Activated T-helper 1 cell treated with anti-CD3 and anti-CD28 coated beads, Interleukin-12 subunit alpha, Interleukin-12 subunit beta, Interleukin-2, Interleukin-4 antibody, amounts not matched to agents 30 ng/mL and 10 ng/mL and 1 ng/mL, durations not matched to agents 14 hours and 24 hours and 36 hours (primary cell): Measurements from ENCODE around the gene ORC4. TPM values are rescaled to one million over a fixed set of nuclear protein-coding genes. Genes with fewer than 3 reads are reported as not detected.

Experiments
- DNase-seq: peaks from one replicate; pipeline ENCODE4 v3.0.0; 2021; ENCODE audit warnings: low spot score
- H3K27ac Mint-ChIP-seq: one replicate; pipeline ENCODE4 v1.8.0; 2021; ENCODE audit warnings: mild to moderate bottlenecking, mixed read lengths
- H3K27me3 Mint-ChIP-seq: one replicate; pipeline ENCODE4 v1.8.0; 2022; ENCODE audit warnings: mild to moderate bottlenecking, moderate library complexity, mixed read lengths; ENCODE audit not compliant: insufficient read depth
- H3K36me3 Mint-ChIP-seq: one replicate; pipeline ENCODE4 v1.8.0; 2021; ENCODE audit warnings: low read depth, mixed read lengths
- H3K4me1 Mint-ChIP-seq: one replicate; pipeline ENCODE4 v1.8.0; 2021; ENCODE audit warnings: low read depth, mixed read lengths
- H3K4me3 Mint-ChIP-seq: one replicate; pipeline ENCODE4 v1.8.0; 2021; ENCODE audit warnings: mild to moderate bottlenecking, moderate library complexity, mixed read lengths
- H3K9me3 Mint-ChIP-seq: one replicate; pipeline ENCODE4 v1.8.0; 2021; ENCODE audit warnings: mixed read lengths
- intact Hi-C: fragments of 100-400 bp; cut with micrococcal nuclease; formaldehyde crosslinking; loops from one replicate; pipeline ENCODE4 v1.15.1; 2024
- total RNA-seq: library from RNA; stranded (reverse); gene quantifications from 2 replicates; pipeline ENCODE4 v1.2.3, GENCODE V29; 2022

The ORC4 gene
- 29.2 and 34.2 TPM in 2 replicates for total RNA-seq

- Mint-ChIP-seq H3K27ac (peak within 1 kb of the TSS; percentile 95), H3K4me1 (peaks cover 40% of the 10 kb centered on the region)
Measured at GRCh38 chr2:148020111-148021058, at the start of gene ORC4. Gene ORC4, minus strand, starts transcription at chr2:148020737. Its CDS starts 44,779 bp downstream, at chr2:147975958.

GRCh38 chr2:148067801-148068200 lies 47.3 kb upstream of the ORC4 start:
- intact Hi-C loops = no loop called here
- Mint-ChIP-seq H3K4me1 (no peaks in the 10 kb centered on the region), H3K36me3 (no peaks in the 10 kb centered on the region), H3K9me3 (no peaks in the 10 kb centered on the region), H3K27me3 (no peaks in the 10 kb centered on the region), H3K27ac (no peak overlapping the region), H3K4me3 (no peak overlapping the region)
- DNase-seq = no peak

More at GRCh38 chr2:148020111-148021058, at the start of gene ORC4:
- no peaks in the 10 kb centered on the region for H3K9me3 Mint-ChIP-seq
- H3K36me3 Mint-ChIP-seq = no peaks in the 10 kb centered on the region
- peak; percentile 95 for DNase-seq
- no peaks in the 10 kb centered on the region for H3K27me3 Mint-ChIP-seq
- peak within 1 kb of the TSS; percentile 98 for H3K4me3 Mint-ChIP-seq
- intact Hi-C loops = loop anchor here (1.0 to 5.0 kb wide), 11 partner anchors 84 to 1567 kb away; partner anchors contain the start of genes ACVR2A and MMADHC

- no peaks in the 10 kb centered on the region for H3K4me1 Mint-ChIP-seq
- DNase-seq = no peak
- H3K27ac Mint-ChIP-seq = no peak overlapping the region
- no peaks in the 10 kb centered on the region for H3K36me3 Mint-ChIP-seq
- H3K4me3 Mint-ChIP-seq = no peak overlapping the region
- H3K27me3 Mint-ChIP-seq = no peaks in the 10 kb centered on the region
- no peaks in the 10 kb centered on the region for H3K9me3 Mint-ChIP-seq
- intact Hi-C loops = no loop called here
Measured at GRCh38 chr2:148065936-148066335, 45.4 kb upstream of the ORC4 start.

GRCh38 chr2:148063633-148064032 lies 43.1 kb upstream of the ORC4 start:
- Mint-ChIP-seq H3K4me1 (no peaks in the 10 kb centered on the region), H3K36me3 (no peaks in the 10 kb centered on the region), H3K27ac (no peak overlapping the region), H3K27me3 (no peaks in the 10 kb centered on the region), H3K4me3 (no peak overlapping the region), H3K9me3 (no peaks in the 10 kb centered on the region)
- DNase-seq = no peak
- intact Hi-C loops = no loop called here

- H3K4me1 Mint-ChIP-seq = no peaks in the 10 kb centered on the region
- H3K9me3 Mint-ChIP-seq = no peaks in the 10 kb centered on the region
- no peak overlapping the region for H3K4me3 Mint-ChIP-seq
- no peak for DNase-seq
- H3K27me3 Mint-ChIP-seq = no peaks in the 10 kb centered on the region
- no peak overlapping the region for H3K27ac Mint-ChIP-seq
- H3K36me3 Mint-ChIP-seq = no peaks in the 10 kb centered on the region
- intact Hi-C loops = no loop called here
Measured at GRCh38 chr2:148058641-148059040, 38.1 kb upstream of the ORC4 start.

- intact Hi-C loops = no loop called here
- Mint-ChIP-seq H3K27me3 (no peaks in the 10 kb centered on the region), H3K4me1 (peaks cover 18% of the 10 kb centered on the region), H3K4me3 (no peak overlapping the region), H3K9me3 (no peaks in the 10 kb centered on the region), H3K36me3 (no peaks in the 10 kb centered on the region), H3K27ac (no peak overlapping the region)
- DNase-seq = no peak
Measured at GRCh38 chr2:148052687-148053086, 32.1 kb upstream of the ORC4 start.

GRCh38 chr2:148049284-148049683 lies 28.7 kb upstream of the ORC4 start:
- intact Hi-C loops = no loop called here
- Mint-ChIP-seq H3K9me3 (no peaks in the 10 kb centered on the region), H3K27me3 (no peaks in the 10 kb centered on the region), H3K36me3 (peaks cover 2% of the 10 kb centered on the region), H3K4me3 (no peak overlapping the region), H3K4me1 (peaks cover 33% of the 10 kb centered on the region), H3K27ac (no peak overlapping the region)
- DNase-seq = no peak

- intact Hi-C loops = no loop called here
- Mint-ChIP-seq H3K4me3 (no peak overlapping the region), H3K27ac (no peak overlapping the region), H3K36me3 (peaks cover 2% of the 10 kb centered on the region), H3K27me3 (no peaks in the 10 kb centered on the region), H3K9me3 (no peaks in the 10 kb centered on the region), H3K4me1 (peaks cover 33% of the 10 kb centered on the region)
- DNase-seq = no peak
Measured at GRCh38 chr2:148048475-148049221, 28.1 kb upstream of the ORC4 start.

GRCh38 chr2:148046802-148047201 lies 26.3 kb upstream of the ORC4 start:
- intact Hi-C loops = no loop called here
- Mint-ChIP-seq H3K9me3 (no peaks in the 10 kb centered on the region), H3K27ac (no peak overlapping the region)

GRCh38 chr2:148044322-148044721 lies 23.8 kb upstream of the ORC4 start:
- Mint-ChIP-seq H3K4me3 (no peak overlapping the region), H3K36me3 (peaks cover 2% of the 10 kb centered on the region), H3K9me3 (no peaks in the 10 kb centered on the region), H3K4me1 (peaks cover 28% of the 10 kb centered on the region), H3K27ac (no peak overlapping the region), H3K27me3 (no peaks in the 10 kb centered on the region)
- no peak for DNase-seq
- intact Hi-C loops = no loop called here

More at GRCh38 chr2:148046802-148047201, 26.3 kb upstream of the ORC4 start:
- Mint-ChIP-seq H3K27me3 (no peaks in the 10 kb centered on the region), H3K4me3 (no peak overlapping the region), H3K36me3 (peaks cover 2% of the 10 kb centered on the region), H3K4me1 (peaks cover 33% of the 10 kb centered on the region)
- DNase-seq = no peak

GRCh38 chr2:148042219-148042618 lies 21.7 kb upstream of the ORC4 start:
- H3K4me3 Mint-ChIP-seq = no peak overlapping the region
- intact Hi-C loops = no loop called here
- no peak overlapping the region for H3K27ac Mint-ChIP-seq

GRCh38 chr2:148039783-148040182 lies 19.2 kb upstream of the ORC4 start:
- Mint-ChIP-seq H3K27ac (no peak overlapping the region), H3K4me1 (no peaks in the 10 kb centered on the region), H3K4me3 (no peak overlapping the region), H3K9me3 (no peaks in the 10 kb centered on the region), H3K36me3 (peaks cover 5% of the 10 kb centered on the region), H3K27me3 (no peaks in the 10 kb centered on the region)
- intact Hi-C loops = no loop called here
- no peak for DNase-seq

More at GRCh38 chr2:148042219-148042618, 21.7 kb upstream of the ORC4 start:
- DNase-seq = no peak
- Mint-ChIP-seq H3K9me3 (no peaks in the 10 kb centered on the region), H3K27me3 (no peaks in the 10 kb centered on the region), H3K4me1 (peaks cover 11% of the 10 kb centered on the region), H3K36me3 (peaks cover 2% of the 10 kb centered on the region)

GRCh38 chr2:148032215-148032614 lies 11.7 kb upstream of the ORC4 start:
- intact Hi-C loops = no loop called here
- Mint-ChIP-seq H3K36me3 (peaks cover 5% of the 10 kb centered on the region), H3K4me3 (no peak overlapping the region), H3K9me3 (no peaks in the 10 kb centered on the region), H3K4me1 (no peaks in the 10 kb centered on the region), H3K27me3 (no peaks in the 10 kb centered on the region), H3K27ac (no peak overlapping the region)
- DNase-seq = no peak
